DOHH2 (cell line): ENCODE results near the gene LDLR.

Source experiments
- CTCF ChIP-seq: fragments of 200-600 bp; sonication (generic); IDR thresholded peaks from one replicate; pipeline ENCODE4 v1.5.1; 2014; ENCODE audit warnings: antibody characterized with exemption, mild to moderate bottlenecking, low read depth, low read length; ENCODE audit not compliant: poor library complexity, severe bottlenecking
- EZH2phosphoT487 ChIP-seq: fragments of 200-600 bp; sonication (generic); IDR thresholded peaks from 2 replicates; pipeline ENCODE4 v1.6.1; 2017; ENCODE audit warnings: borderline replicate concordance, mild to moderate bottlenecking, antibody characterized with exemption, low read length, moderate library complexity, mixed read lengths

GRCh38 chr19:11078893-11079292 lies 10.4 kb upstream of the LDLR start:
- no peak for TF ChIP-seq CTCF
- no peak for TF ChIP-seq EZH2phosphoT487
